GM12878 (cell line): ENCODE data around the gene NR3C1. TPM values are rescaled to one million over a fixed set of nuclear protein-coding genes. Genes with fewer than 3 reads are reported as not detected.

Experiments
- ATAC-seq: fragments of 200-7000 bp; cut with Tn5 transposase; 3 replicates; pipeline ENCODE4 v1.9.1; 2020; ENCODE audit warnings: mild to moderate bottlenecking, moderate library complexity
- BruUV-seq: library from RNA; stranded (reverse); fragments of 400-500 nt; replicated peaks from 2 replicates; lab custom pipeline; 2021; lab: Mats Ljungman, UMichigan
- CTCF ChIA-PET: fragments of 300-600 bp; sonication (Branson Sonifier 250); formaldehyde crosslinking; extraction: SDS; loops from one replicate; lab custom pipeline; 2021; ENCODE audit warnings: inconsistent platforms; lab: Yijun Ruan, JAX
- POLR2A ChIA-PET: fragments of 350-600 bp; formaldehyde crosslinking; extraction: SDS; loops from one replicate; lab custom pipeline; 2021; ENCODE audit warnings: inconsistent platforms; lab: Charles Lee
- RAD21 ChIA-PET: fragments of 300-600 bp; sonication (Branson Sonifier 250); formaldehyde crosslinking; loops from one replicate; lab custom pipeline; 2023; ENCODE audit warnings: antibody characterized with exemption; ENCODE audit not compliant: unreplicated experiment; lab: Charles Lee
- SMC1A ChIA-PET: fragments of 300-600 bp; sonication (Branson Sonifier 250); formaldehyde crosslinking; loops from one replicate; lab custom pipeline; 2023; ENCODE audit not compliant: unreplicated experiment, uncharacterized antibody; lab: Charles Lee
- DNase-seq: peaks from one replicate; pipeline ENCODE4 v3.0.0-alpha.2; 2011; ENCODE audit warnings: low read depth, low spot score
- FAIRE-seq: peaks from 3 replicates; lab custom pipeline; 2011; peaks lifted over from hg19 to GRCh38; lab: Jason Lieb, UNC
- H2AFZ ChIP-seq: 2 replicates; pipeline ENCODE4 v1.6.0; 2011; ENCODE audit warnings: low read depth, low read length, control low read depth; ENCODE audit not compliant: control insufficient read depth
- H3K27ac ChIP-seq: 2 replicates; pipeline ENCODE4 v1.5.1; 2011; ENCODE audit warnings: control low read depth; ENCODE audit not compliant: control insufficient read depth, insufficient read depth
- H3K27me3 ChIP-seq, 2 experiments: replicated peaks in 1 of 2; 2 replicates each; pipeline versions ENCODE4 v1.6.0 to v1.6.1; 2011; ENCODE audit warnings: low read length in 1 of 2; ENCODE audit not compliant: control insufficient read depth in 2 of 2, insufficient read depth in 2 of 2
- H3K36me3 ChIP-seq, 2 experiments: 2 replicates each; pipeline ENCODE4 v1.5.1; 2011; ENCODE audit warnings: low read length in 1 of 2; ENCODE audit not compliant: control insufficient read depth in 2 of 2, insufficient read depth in 2 of 2
- H3K4me1 ChIP-seq: 2 replicates; pipeline ENCODE4 v1.6.1; 2011; ENCODE audit warnings: mild to moderate bottlenecking, low read length, moderate library complexity, mixed read lengths; ENCODE audit not compliant: control insufficient read depth, insufficient read depth
- H3K4me2 ChIP-seq: 2 replicates; pipeline ENCODE4 v1.6.0; 2011; ENCODE audit warnings: control low read depth; ENCODE audit not compliant: control insufficient read depth, insufficient read depth
- H3K4me3 ChIP-seq: fragments of 200-600 bp; sonication (generic); 2 replicates; pipeline ENCODE4 v1.5.1; 2016
- H3K79me2 ChIP-seq: 2 replicates; pipeline ENCODE4 v1.6.0; 2011; ENCODE audit warnings: low read length; ENCODE audit not compliant: control insufficient read depth, insufficient read depth
- H3K9ac ChIP-seq: 2 replicates; pipeline ENCODE4 v1.8.0; 2011; ENCODE audit warnings: low read length, control low read depth, mixed read lengths; ENCODE audit not compliant: control insufficient read depth, insufficient read depth
- H3K9me3 ChIP-seq: replicated peaks from 3 replicates; pipeline ENCODE4 v1.5.1; 2011; ENCODE audit warnings: mild to moderate bottlenecking, low read length; ENCODE audit not compliant: control insufficient read depth, insufficient read depth
- H4K20me1 ChIP-seq: 2 replicates; pipeline ENCODE4 v1.6.0; 2011; ENCODE audit not compliant: control insufficient read depth, insufficient read depth
- ATF7 ChIP-seq: fragments of 450-650 bp; IDR thresholded peaks from 2 replicates; pipeline ENCODE4 v1.6.1; 2016; ENCODE audit warnings: low read depth, mild to moderate bottlenecking
- BHLHE40 ChIP-seq, 2 experiments: fragments of 450-650 bp in 1 of 2; IDR thresholded peaks; 2 replicates each; pipeline ENCODE4 v1.6.1; 2011 to 2017; ENCODE audit warnings: low read depth in 2 of 2, borderline replicate concordance in 1 of 2, improper control_type of control experiment in 1 of 2, low read length in 1 of 2, mild to moderate bottlenecking in 1 of 2
- BMI1 ChIP-seq: fragments of 450-650 bp; IDR thresholded peaks from 2 replicates; pipeline ENCODE4 v1.6.1; 2016; ENCODE audit warnings: mild to moderate bottlenecking, moderate library complexity, borderline replicate concordance
- CEBPB ChIP-seq, 2 experiments: fragments of 150-350 bp in 1 of 2; IDR thresholded peaks; 2 replicates each; pipeline ENCODE4 v1.6.1; 2012 to 2014; ENCODE audit warnings: low read depth in 2 of 2, low read length in 2 of 2, borderline replicate concordance in 1 of 2, inconsistent platforms in 1 of 2
- EGR1 ChIP-seq, 2 experiments: IDR thresholded peaks; 1 replicate in 1 of 2; 2 replicates in 1 of 2; pipeline ENCODE4 v1.6.1; 2011 to 2012; ENCODE audit warnings: low read depth in 2 of 2, low read length in 2 of 2, borderline replicate concordance in 1 of 2, mild to moderate bottlenecking in 1 of 2, moderate library complexity in 1 of 2
- EP300 ChIP-seq, 2 experiments: fragments of 150-350 bp in 1 of 2; IDR thresholded peaks; 2 replicates each; pipeline ENCODE4 v1.6.1; 2011 to 2012; ENCODE audit warnings: low read depth in 2 of 2, low read length in 2 of 2, borderline replicate concordance in 1 of 2, improper control_type of control experiment in 1 of 2, inconsistent platforms in 1 of 2; ENCODE audit not compliant: control insufficient read depth in 1 of 2
- FOXM1 ChIP-seq: IDR thresholded peaks from 2 replicates; pipeline ENCODE4 v1.6.1; 2012; ENCODE audit warnings: low read depth, mild to moderate bottlenecking, inconsistent platforms, low read length, moderate library complexity
- HDAC6 ChIP-seq: fragments of 200-600 bp; sonication (generic); IDR thresholded peaks from one replicate; pipeline ENCODE4 v1.8.0; 2017; ENCODE audit warnings: antibody characterized with exemption; ENCODE audit not compliant: unreplicated experiment
- JUND ChIP-seq: IDR thresholded peaks from 2 replicates; pipeline ENCODE4 v1.6.1; 2012; ENCODE audit warnings: low read depth, mild to moderate bottlenecking, low read length, improper control_type of control experiment, moderate library complexity
- MEF2A ChIP-seq: IDR thresholded peaks from 2 replicates; pipeline ENCODE4 v1.6.1; 2011; ENCODE audit warnings: low read depth, mild to moderate bottlenecking, low read length, moderate library complexity; ENCODE audit not compliant: insufficient read depth
- MTA3 ChIP-seq: IDR thresholded peaks from 2 replicates; pipeline ENCODE4 v1.6.1; 2012; ENCODE audit warnings: low read length, inconsistent platforms, borderline replicate concordance
- RUNX3 ChIP-seq: IDR thresholded peaks from 2 replicates; pipeline ENCODE4 v1.6.1; 2012; ENCODE audit warnings: low read length, inconsistent platforms
- SIN3A ChIP-seq: IDR thresholded peaks from 2 replicates; pipeline ENCODE4 v1.6.1; 2012; ENCODE audit warnings: low read depth, low read length, improper control_type of control experiment
- SREBF2 ChIP-seq: IDR thresholded peaks from 2 replicates; pipeline ENCODE4 v1.6.1; 2012; ENCODE audit warnings: mild to moderate bottlenecking, low read length
- TBL1XR1 ChIP-seq: IDR thresholded peaks from 2 replicates; pipeline ENCODE4 v1.6.1; 2012; ENCODE audit warnings: low read depth, low read length, improper control_type of control experiment
- TCF3 ChIP-seq: IDR thresholded peaks from 2 replicates; pipeline ENCODE4 v1.6.1; 2012; ENCODE audit warnings: low read depth, mild to moderate bottlenecking, low read length, borderline replicate concordance; ENCODE audit not compliant: insufficient read depth
- WGBS: methylation state at CpG from one replicate; pipeline ENCODE4 v1.1.6; 2016; ENCODE audit warnings: low lambda C conversion rate; ENCODE audit not compliant: insufficient replicate concordance, insufficient coverage; ENCODE audit errors: missing lambda C conversion rate; 5-methylcytosine and 5-hydroxymethylcytosine counted together
- in situ Hi-C: fragments of 300-500 bp; cut with MboI; formaldehyde crosslinking; loops from 9 replicates; pipeline ENCODE4 v1.14.3; 2018; ENCODE audit warnings: mixed read lengths
- intact Hi-C: fragments of 100-400 bp; cut with micrococcal nuclease; formaldehyde crosslinking; loops from one replicate; pipeline ENCODE4 v1.14.2; 2022; ENCODE audit not compliant: unreplicated experiment
- polyA plus RNA-seq, 11 experiments: library from polyadenylated mRNA; depleted of rRNA in 4 of 11; unstranded in 6 of 11; stranded (reverse) in 5 of 11; fragments of >200 nt; fragmentation: Nextera tagmentation in 4 of 11; fragmentation: Illumina TruSeq in 1 of 11; extraction: Ambion mirVana in 4 of 11; extraction: Trizol in 1 of 11; gene quantifications; 1 replicate in 1 of 11; 2 replicates in 10 of 11; pipeline versions ENCODE4 v1.2.1 to v1.2.3, GENCODE V29; 2011 to 2016; ENCODE audit warnings: inconsistent platforms in 2 of 11, missing spikeins in 2 of 11, low read depth in 1 of 11
- total RNA-seq, 4 experiments: library from RNA; depleted of rRNA in 3 of 4; stranded (reverse); fragments of >200 nt in 3 of 4; fragmentation: Illumina TruSeq in 1 of 4; extraction: Trizol in 1 of 4; gene quantifications; 2 replicates each; pipeline versions ENCODE4 v1.2.1 to v1.2.3, GENCODE V29; 2013 to 2021
- TF ChIP-seq, protein P1 (sequence below): fragments of 450-650 bp; IDR thresholded peaks from 2 replicates; pipeline ENCODE4 v1.6.1; 2017; ENCODE audit warnings: mild to moderate bottlenecking, low read depth, inconsistent platforms; ENCODE audit not compliant: poor library complexity, severe bottlenecking
- TF ChIP-seq, protein P2 (sequence below): fragments of 450-650 bp; IDR thresholded peaks from 2 replicates; pipeline ENCODE4 v1.6.1; 2016; ENCODE audit warnings: mild to moderate bottlenecking

The NR3C1 gene
- total and polyA plus RNA-seq, 10 of the 15 experiments (the other 5 are each of a cell fraction or from before 2014, with no cell fraction given), result 49.7 to 141 (median 109) TPM

GRCh38 chr5:143395638-143396352 lies 7.7 kb downstream of the NR3C1 start:
- H3K9me3 ChIP-seq, result no peaks in the 10 kb centered on the region
- H3K79me2 ChIP-seq, result peaks cover 99% of the 10 kb centered on the region
- peak overlapping the region; percentile 83 for H3K4me3 ChIP-seq
- intact Hi-C loops, result loop anchor here (2.0 kb wide), 3 partner anchors 339 to 429 kb away; no protein-coding TSS in a partner anchor
- ChIA-PET CTCF (interaction anchor here (0.6 to 2.3 kb wide), 4 partner anchors 18 to 392 kb away, joined by 3 to 7 read pairs (median 4); no protein-coding TSS in a partner anchor), SMC1A (interaction anchor here (0.6 to 9.1 kb wide), 20 partner anchors 8 to 473 kb away, joined by 3 to 70 read pairs (median 5); partner anchors contain the start of gene NR3C1), RAD21 (interaction anchor here (0.7 to 10.9 kb wide), 25 partner anchors 9 to 431 kb away, joined by 3 to 121 read pairs (median 6); no protein-coding TSS in a partner anchor), POLR2A (interaction anchor here (0.6 to 1.6 kb wide), 10 partner anchors 8 to 392 kb away, joined by 3 to 5 read pairs (median 3); no protein-coding TSS in a partner anchor)
- peak overlapping the region; percentile 28 for H3K4me2 ChIP-seq
- WGBS, result 0% methylated on average over 2 of the region's 2 CpGs
- BruUV-seq, result no TSS peak
- in situ Hi-C loops, result no loop called here
- peak overlapping the region; percentile 21 for H3K9ac ChIP-seq
- no peaks in the 10 kb centered on the region for H3K4me1 ChIP-seq
- FAIRE-seq (no peak), DNase-seq (no peak), ATAC-seq (peak; percentile 17)
- no peak overlapping the region for H2AFZ ChIP-seq
- no peaks in the 10 kb centered on the region for H3K27me3 ChIP-seq
- H3K27ac ChIP-seq, result peak overlapping the region; percentile 93
- H4K20me1 ChIP-seq, result no peaks in the 10 kb centered on the region; the same call in 1 of the 2 replicates
- peaks cover 0 to 16% of the 10 kb centered on the region in 2 experiments; a peak in 3 of 4 replicates for H3K36me3 ChIP-seq
- TF ChIP-seq MTA3 (peak; percentile 88), HDAC6 (no peak), MEF2A (peak; percentile 89), SREBF2 (no peak), ATF7 (no peak), EGR1 (IDR thresholded peaks at IDR 0.05; ENCODE audit: borderline replicate concordance in 1 of 2, low read depth in 2 of 2, low read length in 2 of 2) (no peak), TBL1XR1 (no peak; the same call in 1 of the 2 replicates), TCF3 (no peak), FOXM1 (peak; percentile 83; the same call in 1 of the 2 replicates), SIN3A (0 out of 2 replicates have a peak, but pooled peaks have one; percentile 22), BHLHE40 (IDR thresholded peaks at IDR 0.05; ENCODE audit: borderline replicate concordance in 1 of 2, low read depth in 2 of 2, low read length in 1 of 2) (peak; percentile 46 to 71; a peak in 2 of 4 replicates), CEBPB (IDR thresholded peaks at IDR 0.05; ENCODE audit: borderline replicate concordance in 1 of 2, low read depth in 2 of 2, low read length in 2 of 2) (peak in 1 of 2 experiments; percentile 64; a peak in 1 of 4 replicates), EP300 (IDR thresholded peaks at IDR 0.05; ENCODE audit: borderline replicate concordance in 1 of 2, control insufficient read depth in 1 of 2, low read depth in 2 of 2, low read length in 2 of 2) (peak; percentile 24 to 31; a peak in 1 of 4 replicates), BMI1 (no peak), JUND (0 out of 2 replicates have a peak, but pooled peaks have one; percentile 17), RUNX3 (peak; percentile 93)
- TF ChIP-seq, protein P1, sequence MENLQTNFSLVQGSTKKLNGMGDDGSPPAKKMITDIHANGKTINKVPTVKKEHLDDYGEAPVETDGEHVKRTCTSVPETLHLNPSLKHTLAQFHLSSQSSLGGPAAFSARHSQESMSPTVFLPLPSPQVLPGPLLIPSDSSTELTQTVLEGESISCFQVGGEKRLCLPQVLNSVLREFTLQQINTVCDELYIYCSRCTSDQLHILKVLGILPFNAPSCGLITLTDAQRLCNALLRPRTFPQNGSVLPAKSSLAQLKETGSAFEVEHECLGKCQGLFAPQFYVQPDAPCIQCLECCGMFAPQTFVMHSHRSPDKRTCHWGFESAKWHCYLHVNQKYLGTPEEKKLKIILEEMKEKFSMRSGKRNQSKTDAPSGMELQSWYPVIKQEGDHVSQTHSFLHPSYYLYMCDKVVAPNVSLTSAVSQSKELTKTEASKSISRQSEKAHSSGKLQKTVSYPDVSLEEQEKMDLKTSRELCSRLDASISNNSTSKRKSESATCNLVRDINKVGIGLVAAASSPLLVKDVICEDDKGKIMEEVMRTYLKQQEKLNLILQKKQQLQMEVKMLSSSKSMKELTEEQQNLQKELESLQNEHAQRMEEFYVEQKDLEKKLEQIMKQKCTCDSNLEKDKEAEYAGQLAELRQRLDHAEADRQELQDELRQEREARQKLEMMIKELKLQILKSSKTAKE, result peak; percentile 79
- TF ChIP-seq, protein P2, sequence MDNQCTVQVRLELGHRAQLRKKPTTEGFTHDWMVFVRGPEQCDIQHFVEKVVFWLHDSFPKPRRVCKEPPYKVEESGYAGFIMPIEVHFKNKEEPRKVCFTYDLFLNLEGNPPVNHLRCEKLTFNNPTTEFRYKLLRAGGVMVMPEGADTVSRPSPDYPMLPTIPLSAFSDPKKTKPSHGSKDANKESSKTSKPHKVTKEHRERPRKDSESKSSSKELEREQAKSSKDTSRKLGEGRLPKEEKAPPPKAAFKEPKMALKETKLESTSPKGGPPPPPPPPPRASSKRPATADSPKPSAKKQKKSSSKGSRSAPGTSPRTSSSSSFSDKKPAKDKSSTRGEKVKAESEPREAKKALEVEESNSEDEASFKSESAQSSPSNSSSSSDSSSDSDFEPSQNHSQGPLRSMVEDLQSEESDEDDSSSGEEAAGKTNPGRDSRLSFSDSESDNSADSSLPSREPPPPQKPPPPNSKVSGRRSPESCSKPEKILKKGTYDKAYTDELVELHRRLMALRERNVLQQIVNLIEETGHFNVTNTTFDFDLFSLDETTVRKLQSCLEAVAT, result peak; percentile 83
